Trophoblast cell (in vitro differentiated cells and primary cell): ENCODE measurements around the gene CGNL1.

Experiments
- DNase-seq, 2 donors: peaks; one replicate each; pipeline ENCODE4 v3.0.0-alpha.2; 2016
- H2AFZ ChIP-seq: 2 replicates; pipeline ENCODE4 v1.6.1; 2013; ENCODE audit warnings: low read length, moderate library complexity, mild to moderate bottlenecking; ENCODE audit not compliant: insufficient read depth, poor library complexity
- H2AK5ac ChIP-seq: 2 replicates; pipeline ENCODE4 v1.6.1; 2013; ENCODE audit warnings: mild to moderate bottlenecking, low read length
- H2BK120ac ChIP-seq: 2 replicates; pipeline ENCODE4 v1.6.1; 2013; ENCODE audit warnings: low read length, mild to moderate bottlenecking, moderate library complexity; ENCODE audit not compliant: insufficient read depth, poor library complexity
- H2BK12ac ChIP-seq: 2 replicates; pipeline ENCODE4 v1.6.1; 2013; ENCODE audit warnings: mild to moderate bottlenecking, low read length, moderate library complexity
- H2BK5ac ChIP-seq: 2 replicates; pipeline ENCODE4 v1.6.1; 2013; ENCODE audit warnings: low read length, low read depth, moderate library complexity, mild to moderate bottlenecking; ENCODE audit not compliant: poor library complexity
- H3K14ac ChIP-seq: 2 replicates; pipeline ENCODE4 v1.6.1; 2013; ENCODE audit warnings: mild to moderate bottlenecking, low read length
- H3K18ac ChIP-seq: 2 replicates; pipeline ENCODE4 v1.6.1; 2013; ENCODE audit warnings: mild to moderate bottlenecking, low read length
- H3K23ac ChIP-seq: 2 replicates; pipeline ENCODE4 v1.6.1; 2013; ENCODE audit warnings: low read length
- H3K27ac ChIP-seq: 2 replicates; pipeline ENCODE4 v1.5.1; 2013; ENCODE audit warnings: low read depth, mild to moderate bottlenecking, inconsistent platforms, low read length, moderate library complexity
- H3K27me3 ChIP-seq: 2 replicates; pipeline ENCODE4 v1.6.1; 2013; ENCODE audit warnings: inconsistent platforms, mild to moderate bottlenecking, low read length, moderate library complexity; ENCODE audit not compliant: insufficient read depth
- H3K36me3 ChIP-seq, 2 experiments: 1 replicate in 1 of 2; 2 replicates in 1 of 2; pipeline ENCODE4 v1.6.1; 2013; ENCODE audit warnings: low read length in 2 of 2, mild to moderate bottlenecking in 2 of 2, moderate library complexity in 1 of 2; ENCODE audit not compliant: insufficient read depth in 2 of 2, control insufficient read depth in 1 of 2
- H3K4ac ChIP-seq: 2 replicates; pipeline ENCODE4 v1.6.1; 2013; ENCODE audit warnings: low read depth, mild to moderate bottlenecking, low read length, moderate library complexity
- H3K4me1 ChIP-seq, 2 experiments: 1 replicate in 1 of 2; 2 replicates in 1 of 2; pipeline ENCODE4 v1.6.1; 2013; ENCODE audit warnings: low read length in 2 of 2, mild to moderate bottlenecking in 2 of 2, moderate library complexity in 1 of 2; ENCODE audit not compliant: insufficient read depth in 2 of 2, control insufficient read depth in 1 of 2
- H3K4me2 ChIP-seq: 2 replicates; pipeline ENCODE4 v1.6.1; 2013; ENCODE audit warnings: inconsistent platforms, mild to moderate bottlenecking, low read length, moderate library complexity
- H3K4me3 ChIP-seq: 2 replicates; pipeline ENCODE4 v1.5.1; 2013; ENCODE audit warnings: mild to moderate bottlenecking, low read depth, low read length, inconsistent platforms
- H3K79me1 ChIP-seq: one replicate; pipeline ENCODE4 v1.6.1; 2013; ENCODE audit warnings: low read length
- H3K79me2 ChIP-seq: 2 replicates; pipeline ENCODE4 v1.6.1; 2013; ENCODE audit warnings: low read length, mild to moderate bottlenecking; ENCODE audit not compliant: control insufficient read depth, insufficient read depth, poor library complexity
- H3K9ac ChIP-seq: 2 replicates; pipeline ENCODE4 v1.6.1; 2013; ENCODE audit warnings: mild to moderate bottlenecking, low read length
- H3K9me3 ChIP-seq: 2 replicates; pipeline ENCODE4 v1.6.1; 2013; ENCODE audit warnings: low read depth, mild to moderate bottlenecking, control low read depth, inconsistent platforms, low read length; ENCODE audit not compliant: insufficient read depth
- H4K12ac ChIP-seq: 2 replicates; pipeline ENCODE4 v1.6.1; 2013; ENCODE audit warnings: low read depth, mild to moderate bottlenecking, low read length, moderate library complexity
- H4K8ac ChIP-seq: 2 replicates; pipeline ENCODE4 v1.6.1; 2013; ENCODE audit warnings: low read depth, mild to moderate bottlenecking, low read length, moderate library complexity
- H4K91ac ChIP-seq: one replicate; pipeline ENCODE4 v1.6.1; 2013; ENCODE audit warnings: low read depth, mild to moderate bottlenecking, low read length, moderate library complexity
- WGBS: extraction: QIAGEN DNeasy Blood & Tissue Kit; methylation state at CpG from one replicate; pipeline ENCODE4 v1.1.7; 2013; ENCODE audit warnings: missing lambda C conversion rate; ENCODE audit not compliant: insufficient read length, insufficient coverage; ENCODE audit errors: extremely low coverage; 5-methylcytosine and 5-hydroxymethylcytosine counted together

Gene CGNL1

DNA sequence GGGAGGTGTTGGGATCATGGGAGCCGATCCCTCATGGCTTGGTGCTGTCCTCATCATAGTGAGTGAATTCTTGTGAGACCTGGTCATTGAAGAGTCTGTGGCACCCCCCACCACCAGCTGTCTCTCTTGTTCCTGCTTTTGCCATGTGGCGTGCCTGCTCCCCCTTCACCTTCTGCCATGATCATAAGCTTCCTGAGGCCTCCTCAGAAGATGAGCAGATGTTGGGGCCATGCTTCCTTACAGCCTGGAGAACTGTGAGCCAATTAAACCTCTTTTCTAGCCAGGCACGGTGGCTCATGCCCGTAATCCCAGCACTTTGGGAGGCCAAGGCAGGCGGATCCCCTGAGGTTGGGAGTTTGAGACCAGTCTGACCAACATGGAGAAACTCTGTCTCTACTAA is 37.0 kb upstream of the CGNL1 start:
- no peak for DNase-seq
- no peak overlapping the region for H3K4me3 ChIP-seq
- no peak overlapping the region for H2BK120ac ChIP-seq
- WGBS = no CpG with 5 or more reads among the region's 5 CpGs
- no peak overlapping the region for H3K27ac ChIP-seq
- H3K23ac ChIP-seq = no peak overlapping the region
- no peak overlapping the region for H4K8ac ChIP-seq
- H3K4me2 ChIP-seq = no peak overlapping the region
- no peaks in the 10 kb centered on the region for H3K79me2 ChIP-seq
- no peaks in the 10 kb centered on the region for H3K36me3 ChIP-seq
- H2AK5ac ChIP-seq = no peak overlapping the region
- no peaks in the 10 kb centered on the region for H3K79me1 ChIP-seq
- no peak overlapping the region for H3K9ac ChIP-seq
- no peak overlapping the region for H3K14ac ChIP-seq
- H2BK12ac ChIP-seq = no peak overlapping the region
- no peaks in the 10 kb centered on the region for H3K9me3 ChIP-seq
- no peak overlapping the region for H2AFZ ChIP-seq
- H3K4ac ChIP-seq = no peak overlapping the region
- H4K12ac ChIP-seq = no peak overlapping the region
- no peak overlapping the region for H4K91ac ChIP-seq
- peaks cover 9 to 14% of the 10 kb centered on the region in 2 experiments for H3K4me1 ChIP-seq
- H3K18ac ChIP-seq = no peak overlapping the region
- no peaks in the 10 kb centered on the region for H3K27me3 ChIP-seq
- H2BK5ac ChIP-seq = no peak overlapping the region

DNA sequence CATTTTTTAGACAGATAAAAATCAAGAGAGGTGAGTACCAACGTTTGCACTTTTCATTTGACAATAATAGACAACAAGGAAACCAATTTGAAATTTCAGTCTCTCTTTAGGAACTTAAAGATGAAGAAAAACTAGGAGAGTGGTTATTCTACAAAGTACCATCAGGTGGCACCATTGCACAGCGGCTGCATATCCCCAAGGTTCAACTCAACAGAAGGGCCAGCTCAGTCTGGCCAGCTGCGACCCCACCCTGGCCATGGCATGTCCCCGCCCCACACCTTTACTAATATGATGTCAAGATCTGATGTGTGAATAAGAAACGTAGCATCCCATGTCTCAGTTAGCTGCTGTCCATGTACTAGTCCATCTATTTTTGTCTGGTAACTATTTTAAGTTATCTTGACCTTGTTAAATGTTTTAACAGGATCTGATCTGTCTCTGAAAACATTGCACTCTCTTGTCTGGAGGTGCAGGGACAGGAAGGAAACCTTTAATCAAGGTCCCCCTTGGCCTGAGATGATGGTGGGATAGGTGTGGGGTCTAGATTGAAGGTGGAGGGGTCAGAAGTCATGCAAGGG is 35.5 kb upstream of the CGNL1 start:
- no peak overlapping the region for H3K23ac ChIP-seq
- H3K9ac ChIP-seq = no peak overlapping the region
- H3K14ac ChIP-seq = no peak overlapping the region
- H3K4me3 ChIP-seq = no peak overlapping the region
- no peaks in the 10 kb centered on the region for H3K79me1 ChIP-seq
- no peak overlapping the region for H4K12ac ChIP-seq
- H3K4me1 ChIP-seq = peaks cover under 1 to 2% of the 10 kb centered on the region in 2 experiments
- no peak overlapping the region for H4K91ac ChIP-seq
- H3K9me3 ChIP-seq = no peaks in the 10 kb centered on the region
- H3K4ac ChIP-seq = no peak overlapping the region
- no peak overlapping the region for H4K8ac ChIP-seq
- H2AK5ac ChIP-seq = no peak overlapping the region
- H2AFZ ChIP-seq = no peak overlapping the region
- no CpG with 5 or more reads among the region's 5 CpGs for WGBS
- H3K27ac ChIP-seq = no peak overlapping the region
- H3K27me3 ChIP-seq = no peaks in the 10 kb centered on the region
- H3K18ac ChIP-seq = no peak overlapping the region
- no peaks in the 10 kb centered on the region for H3K79me2 ChIP-seq
- DNase-seq = peak; percentile 81 to 92
- H2BK5ac ChIP-seq = no peak overlapping the region
- H3K36me3 ChIP-seq = no peaks in the 10 kb centered on the region
- no peak overlapping the region for H3K4me2 ChIP-seq
- no peak overlapping the region for H2BK12ac ChIP-seq
- H2BK120ac ChIP-seq = no peak overlapping the region

DNA sequence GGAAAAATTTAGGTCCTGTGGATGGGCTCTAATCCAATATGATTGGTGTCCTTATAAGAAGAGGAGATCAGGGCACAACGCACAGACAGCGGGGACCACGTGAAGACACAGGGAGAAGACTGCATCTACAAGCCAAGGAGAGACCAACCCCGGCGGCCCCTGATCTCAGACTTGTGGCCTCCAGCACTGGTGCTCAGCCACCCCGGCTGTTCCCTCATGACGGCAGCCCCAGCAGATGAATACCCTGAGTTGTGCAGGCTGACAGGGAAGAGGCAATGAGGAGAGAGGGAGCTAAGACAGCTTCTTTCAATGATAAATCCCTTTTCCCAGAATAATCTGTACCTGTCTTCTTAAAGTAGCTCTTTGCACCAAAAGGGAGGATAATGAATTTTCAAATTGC is 33.3 kb upstream of the CGNL1 start:
- no peak overlapping the region for H2BK120ac ChIP-seq

DNA sequence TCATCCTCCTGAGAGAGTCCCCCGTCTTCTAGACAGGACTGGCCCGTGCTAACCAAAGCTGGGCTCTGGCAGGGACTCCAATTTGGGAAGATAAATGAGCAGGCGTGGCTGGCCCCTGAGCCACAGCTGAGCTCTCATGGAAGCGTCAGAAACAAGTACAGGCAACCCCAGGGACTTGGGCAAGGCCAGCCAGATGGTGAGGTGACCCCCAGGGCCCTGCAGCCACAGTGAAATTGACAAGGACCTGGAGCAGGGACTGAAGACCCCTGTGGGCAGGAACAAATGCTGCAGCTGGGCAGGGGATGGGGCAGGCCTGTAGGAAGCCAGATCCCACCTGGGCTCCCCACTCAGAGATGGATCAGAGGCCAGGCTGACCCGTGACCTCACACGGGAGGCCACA is 32.8 kb upstream of the CGNL1 start:
- no peaks in the 10 kb centered on the region for H3K79me2 ChIP-seq
- peaks cover 2% of the 10 kb centered on the region for H3K9me3 ChIP-seq
- no peak overlapping the region for H3K27ac ChIP-seq
- no peak overlapping the region for H3K4me2 ChIP-seq
- no peaks in the 10 kb centered on the region for H3K36me3 ChIP-seq
- no CpG with 5 or more reads among the region's 6 CpGs for WGBS
- H3K4me3 ChIP-seq = no peak overlapping the region
- peak overlapping the region; percentile 6 for H2BK12ac ChIP-seq
- no peaks in the 10 kb centered on the region for H3K4me1 ChIP-seq
- no peak overlapping the region for H3K18ac ChIP-seq
- no peak overlapping the region for H2BK5ac ChIP-seq
- H4K8ac ChIP-seq = no peak overlapping the region
- no peak overlapping the region for H4K91ac ChIP-seq
- H3K4ac ChIP-seq = no peak overlapping the region
- H2AFZ ChIP-seq = no peak overlapping the region
- no peak overlapping the region for H3K9ac ChIP-seq
- H3K14ac ChIP-seq = no peak overlapping the region
- no peak overlapping the region for H4K12ac ChIP-seq
- H3K79me1 ChIP-seq = no peaks in the 10 kb centered on the region
- no peak for DNase-seq
- H2AK5ac ChIP-seq = no peak overlapping the region
- H2BK120ac ChIP-seq = no peak overlapping the region
- H3K27me3 ChIP-seq = no peaks in the 10 kb centered on the region
- H3K23ac ChIP-seq = no peak overlapping the region

More for the DNA sequence above, 33.3 kb upstream of the CGNL1 start:
- WGBS = no CpG with 5 or more reads among the region's 7 CpGs
- no peak overlapping the region for H4K8ac ChIP-seq
- H4K12ac ChIP-seq = no peak overlapping the region
- H3K4me3 ChIP-seq = no peak overlapping the region
- no peak overlapping the region for H3K9ac ChIP-seq
- H2AFZ ChIP-seq = no peak overlapping the region
- H2AK5ac ChIP-seq = peak overlapping the region; percentile 45
- H3K23ac ChIP-seq = no peak overlapping the region
- H3K36me3 ChIP-seq = no peaks in the 10 kb centered on the region
- H4K91ac ChIP-seq = no peak overlapping the region
- H3K79me2 ChIP-seq = no peaks in the 10 kb centered on the region
- H3K14ac ChIP-seq = no peak overlapping the region
- no peak overlapping the region for H3K4ac ChIP-seq
- no peak overlapping the region for H2BK5ac ChIP-seq
- no peak overlapping the region for H3K27ac ChIP-seq
- H2BK12ac ChIP-seq = no peak overlapping the region
- H3K18ac ChIP-seq = no peak overlapping the region
- DNase-seq = no peak
- H3K9me3 ChIP-seq = peaks cover 1% of the 10 kb centered on the region
- H3K27me3 ChIP-seq = no peaks in the 10 kb centered on the region
- H3K79me1 ChIP-seq = no peaks in the 10 kb centered on the region
- no peak overlapping the region for H3K4me2 ChIP-seq
- no peaks in the 10 kb centered on the region for H3K4me1 ChIP-seq
